ENCODE measurements around the gene KDM8.
"Not testable (repeated sequence)": the region's sequence is repeated elsewhere in the genome, so short reads cannot be mapped to it uniquely, and the experiment has no call there.

KDM8 gene

GRCh38 chr16:27244363-27244755 is 41.0 kb downstream of the KDM8 start:
- no peak for DNase-seq

- DNase-seq = peak; percentile 72
These were observed 42.2 kb downstream of the KDM8 start for GRCh38 chr16:27245276-27246172.

DNA sequence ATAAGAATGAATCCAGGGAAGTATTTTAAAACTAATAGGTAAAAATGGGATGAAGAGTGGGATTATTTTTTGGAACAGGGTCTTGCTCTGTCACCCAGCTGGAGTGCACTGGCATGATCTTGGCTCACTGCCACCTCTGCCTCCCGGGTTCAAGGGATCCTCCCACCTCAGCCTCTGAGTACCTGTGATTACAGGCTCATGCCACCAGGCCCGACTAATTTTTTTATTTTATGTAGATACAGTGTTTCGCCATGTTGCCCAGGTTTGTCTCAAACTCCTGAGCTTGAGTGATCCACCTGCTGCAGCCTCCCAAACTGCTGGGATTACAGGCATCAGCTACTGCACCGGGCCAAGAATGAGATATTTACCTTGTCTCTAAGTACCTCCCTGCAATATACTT is 43.1 kb downstream of the KDM8 start:
- DNase-seq = no peak

- not testable (repeated sequence) for DNase-seq
These were observed 43.8 kb downstream of the KDM8 start for GRCh38 chr16:27247076-27247475.

- no peak for DNase-seq
These were observed 44.7 kb downstream of the KDM8 start for GRCh38 chr16:27248036-27248435.

DNA sequence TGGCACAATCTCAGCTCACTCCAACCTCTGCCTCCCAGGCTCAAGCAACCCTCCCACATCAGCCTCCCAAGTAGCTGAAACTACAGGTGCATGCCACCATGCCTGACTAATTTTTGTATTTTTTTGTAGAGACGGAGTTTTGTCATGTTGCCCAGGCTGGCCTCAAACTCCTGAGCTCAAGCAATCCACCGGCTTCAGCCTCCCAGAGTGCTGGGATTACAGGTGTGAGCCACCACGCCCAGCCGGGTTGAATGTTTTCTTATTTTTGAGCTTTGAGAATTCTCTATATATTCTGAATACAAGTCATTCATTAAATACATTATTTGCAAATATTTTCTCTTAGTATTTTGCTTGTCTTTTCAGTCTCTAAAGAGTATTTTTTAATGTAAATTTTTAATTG is 45.6 kb downstream of the KDM8 start:
- not testable (repeated sequence) for DNase-seq

DNA sequence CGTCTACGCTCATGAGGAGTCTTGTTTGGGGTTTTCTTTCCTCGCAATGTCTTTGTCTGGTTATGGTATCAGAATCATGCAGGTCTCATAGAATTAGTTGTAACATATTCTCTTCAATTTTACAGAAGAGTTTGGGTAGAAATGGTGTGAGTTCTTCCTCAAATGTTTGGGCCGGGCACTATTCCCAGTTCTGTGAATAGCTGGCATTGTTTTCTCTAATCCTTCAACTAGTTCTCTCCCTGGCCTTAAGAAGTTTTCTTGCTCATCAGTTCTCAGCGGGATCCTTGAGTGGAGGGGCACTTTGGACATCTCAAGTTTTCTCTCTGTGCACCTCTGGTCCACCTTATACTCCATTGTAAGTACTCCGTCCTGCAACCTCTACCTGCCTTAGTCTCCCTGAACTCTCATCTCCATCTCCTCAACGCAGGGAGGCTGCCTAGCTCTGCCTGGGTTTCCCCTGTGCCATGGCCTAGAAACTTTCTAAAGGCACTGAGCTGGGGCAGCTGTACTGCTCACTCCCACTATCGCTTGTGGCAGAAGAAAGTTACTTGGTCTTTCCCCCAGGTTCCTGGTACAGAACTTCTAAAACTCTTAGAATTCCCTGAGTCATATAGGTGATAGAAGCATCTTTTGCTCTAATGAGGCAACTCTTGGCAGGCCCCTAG is 48.3 kb downstream of the KDM8 start:
- DNase-seq = no peak

DNA sequence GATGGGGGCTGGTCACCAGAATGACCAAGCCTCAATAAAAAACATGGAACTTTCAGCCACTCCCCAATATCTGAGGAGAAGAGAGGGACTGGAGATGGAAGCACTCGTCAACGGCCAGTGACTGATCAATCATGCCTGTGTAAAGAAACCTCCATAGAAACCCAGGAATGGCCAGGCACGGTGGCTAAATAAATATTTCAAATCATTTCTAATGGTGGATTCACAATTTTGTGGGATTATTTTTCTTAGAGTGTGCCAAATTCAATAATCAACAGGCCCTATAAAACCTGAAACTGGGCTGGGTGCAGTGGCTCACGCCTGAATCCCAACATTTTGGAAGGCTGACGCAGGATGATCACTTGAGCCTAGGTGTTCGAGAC is 48.9 kb downstream of the KDM8 start:
- DNase-seq = no peak

DNA sequence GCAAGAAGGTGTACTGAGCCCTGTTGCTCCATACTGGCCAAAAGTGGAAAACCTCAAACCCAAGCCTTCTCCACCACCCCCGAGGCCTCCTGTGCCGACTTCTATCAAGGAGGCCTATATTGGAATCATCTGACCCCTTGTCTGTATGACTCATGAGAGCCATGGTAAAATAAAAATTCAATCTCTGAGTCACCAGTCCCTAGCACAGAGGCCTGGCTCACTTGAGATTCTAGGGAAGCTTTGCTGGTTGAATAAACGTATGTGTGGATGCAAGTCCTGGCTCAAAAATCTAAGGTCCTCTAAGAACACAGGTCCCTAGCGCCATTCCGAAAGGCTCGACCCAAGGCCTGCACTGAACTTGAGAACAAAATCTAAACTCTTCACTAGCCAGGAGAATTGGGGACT is 50.2 kb downstream of the KDM8 start:
- no peak for DNase-seq

DNA sequence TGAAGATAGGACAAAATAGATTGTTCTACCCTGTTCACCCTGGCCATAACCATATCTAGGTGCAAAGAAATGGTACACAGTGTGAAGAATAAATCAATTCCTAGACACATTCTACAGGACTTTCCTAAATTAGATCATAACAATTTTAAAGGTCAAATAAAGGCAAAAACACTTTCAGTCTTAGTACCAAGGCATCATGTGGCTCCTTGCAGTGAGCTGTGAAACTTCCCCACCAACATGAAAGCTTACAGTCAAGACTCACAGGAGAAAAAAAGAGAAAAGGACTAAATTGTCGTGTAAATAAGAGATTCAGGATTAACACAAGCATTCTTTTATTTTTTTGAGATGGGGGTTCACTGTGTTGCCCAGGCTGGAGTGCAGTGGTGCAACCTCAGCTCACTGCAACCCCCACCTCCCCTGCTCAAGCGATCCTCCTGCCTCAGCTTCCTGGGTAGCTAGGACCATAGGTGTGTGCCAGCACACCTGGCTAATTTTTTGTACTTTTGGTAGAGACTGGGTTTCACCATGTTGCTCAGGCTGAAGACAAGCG is 51.0 kb downstream of the KDM8 start:
- DNase-seq = no peak

DNA sequence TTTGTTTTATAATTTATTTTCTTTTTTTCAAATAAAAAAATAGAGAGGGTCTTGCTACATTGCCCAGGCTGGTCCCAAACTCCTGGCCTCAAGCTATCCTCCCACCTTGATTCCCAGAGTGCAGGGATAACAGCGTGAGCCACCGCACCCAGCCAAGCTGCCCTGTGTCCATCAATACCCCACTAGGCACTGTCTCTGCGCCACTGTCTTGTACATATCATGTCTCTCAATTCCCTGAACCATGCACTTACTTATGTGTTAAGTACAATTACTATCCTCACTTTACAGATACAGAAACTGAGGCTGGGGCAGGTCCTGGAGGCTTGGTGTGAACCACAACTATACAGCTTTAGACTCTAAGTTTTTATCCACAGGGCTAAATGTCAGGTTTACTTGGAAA is 53.5 kb downstream of the KDM8 start:
- DNase-seq = no peak

- no peak for DNase-seq
These were observed 53.9 kb downstream of the KDM8 start for GRCh38 chr16:27257271-27257670.

- no peak for DNase-seq
These were observed 55.0 kb downstream of the KDM8 start for GRCh38 chr16:27258241-27258734.

GRCh38 chr16:27259710-27260109 is 56.4 kb downstream of the KDM8 start:
- DNase-seq = no peak

- DNase-seq = not testable (repeated sequence)
These were observed 59.6 kb downstream of the KDM8 start for GRCh38 chr16:27262904-27263423.

GRCh38 chr16:27264151-27264550 is 60.8 kb downstream of the KDM8 start:
- DNase-seq = no peak

DNA sequence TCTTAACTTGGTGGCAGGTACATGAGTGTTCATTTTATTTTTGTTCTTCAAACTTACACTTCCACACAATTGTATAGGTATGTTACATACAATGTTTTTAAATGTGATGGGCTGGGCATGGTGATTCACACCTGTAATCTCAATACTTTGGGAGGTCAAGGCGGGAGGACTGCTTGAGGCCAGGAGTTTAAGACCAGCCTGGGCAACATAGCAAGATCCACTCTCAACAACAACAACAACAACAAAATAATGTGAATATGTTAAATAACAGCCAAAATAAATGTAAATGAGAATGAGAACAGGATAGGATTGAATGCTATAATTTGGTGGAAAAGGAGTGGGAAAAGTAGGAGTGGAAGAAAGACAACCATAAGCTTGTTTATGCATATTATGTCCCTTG is 62.7 kb downstream of the KDM8 start:
- DNase-seq = no peak

DNA sequence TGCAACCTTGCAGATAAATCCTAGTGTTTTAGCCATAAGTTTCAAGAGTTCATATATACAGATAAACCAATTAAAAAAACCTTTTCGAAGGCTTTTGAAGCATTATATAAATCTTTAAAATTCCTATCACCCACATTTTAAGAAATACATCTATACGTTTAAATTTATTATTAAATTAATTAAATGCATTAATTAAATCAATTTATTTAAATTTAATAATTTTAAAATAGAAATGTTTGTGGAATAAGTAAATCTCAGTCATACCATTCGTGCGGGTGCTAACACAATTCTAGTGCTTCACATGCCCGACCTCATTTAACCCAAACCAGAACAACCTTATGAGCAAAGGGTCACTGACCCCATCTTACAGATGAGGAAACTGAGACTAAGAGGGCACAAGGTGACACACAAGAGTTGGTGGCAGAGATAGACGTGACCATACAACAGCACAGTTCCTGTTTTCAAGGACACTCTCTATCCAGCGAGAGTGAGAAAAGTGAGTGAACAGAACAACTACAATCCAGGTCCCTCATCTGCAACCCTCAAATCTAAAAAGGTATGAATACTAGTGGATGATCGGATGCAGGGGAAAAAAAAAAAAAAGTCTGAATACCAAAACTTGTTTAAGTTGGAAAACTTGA is 63.8 kb downstream of the KDM8 start:
- no peak for DNase-seq

DNA sequence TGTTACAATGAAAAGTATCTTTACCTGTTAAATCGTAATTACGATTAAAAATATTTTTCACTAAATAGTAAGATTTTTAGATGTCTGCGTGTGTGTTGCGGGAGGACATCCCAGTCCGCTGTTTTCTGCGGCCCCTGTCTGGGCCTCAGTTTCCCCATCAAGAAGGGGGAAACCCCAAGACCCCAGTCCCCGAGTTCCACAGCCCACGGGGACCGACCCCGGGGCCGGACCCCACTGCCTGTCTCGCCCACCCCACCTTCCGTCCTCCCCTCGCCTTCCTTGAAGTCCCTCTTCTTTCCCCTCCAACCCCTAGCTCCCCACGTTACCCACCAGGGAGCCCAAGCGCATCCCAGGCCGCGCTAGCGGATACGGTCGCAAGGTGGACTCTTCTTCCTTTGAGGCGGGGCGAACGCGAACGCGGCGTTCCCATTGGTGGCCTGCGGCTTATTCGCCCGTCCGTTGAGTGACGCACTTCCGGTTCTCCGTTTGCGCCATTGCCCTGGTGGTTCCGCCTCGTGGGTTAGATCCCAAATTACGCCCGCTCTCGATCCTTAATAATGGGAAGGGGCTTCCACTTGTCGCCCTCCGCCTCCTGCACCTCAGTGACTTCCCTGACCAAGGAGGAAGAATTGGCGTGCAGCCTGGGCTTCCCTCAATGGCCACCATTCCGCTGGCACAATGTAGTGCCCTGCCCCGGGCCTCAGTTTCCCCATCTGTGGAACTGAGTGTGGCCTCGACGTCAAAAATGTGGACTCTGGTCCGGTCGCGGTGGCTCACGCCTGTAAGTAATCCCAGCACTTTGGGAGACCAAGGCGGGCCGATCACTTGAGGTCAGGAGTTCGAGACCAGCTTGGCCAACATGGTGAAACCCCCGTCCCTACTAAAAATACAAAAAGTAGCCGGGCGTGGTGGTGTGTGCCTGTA is 65.3 kb downstream of the KDM8 start, which contains the start of gene NSMCE1:
TSS of gene NSMCE1 (minus strand) at position 397 of the 924 bp plus-strand sequence. CDS start 11,202 bp downstream, outside the sequence.
- peak; percentile 97 for DNase-seq

GRCh38 chr16:27269300-27270150 is 66.2 kb downstream of the KDM8 start:
- DNase-seq = no peak

DNA sequence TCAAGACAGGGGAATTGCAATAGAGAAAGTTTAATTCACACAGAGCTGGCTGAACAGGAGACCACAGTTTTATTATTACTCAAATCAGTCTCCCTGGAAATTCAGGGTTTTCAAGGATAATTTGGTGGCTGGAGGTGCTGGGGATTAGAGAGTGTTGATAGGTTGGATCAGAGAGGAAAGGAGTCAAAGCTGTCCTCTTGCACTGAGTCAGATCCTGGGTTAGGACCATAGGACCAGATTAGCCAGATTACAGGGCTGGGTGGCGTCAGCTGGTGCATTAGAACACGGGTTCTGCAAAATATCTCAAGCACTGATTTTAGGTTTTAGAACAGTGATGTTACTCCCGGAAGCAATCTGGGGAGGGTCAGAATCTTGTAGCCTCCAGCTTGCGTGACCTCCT is 67.0 kb downstream of the KDM8 start:
- no peak for DNase-seq
